AG04449 (cell line): ENCODE data around the gene ACTRT3.

ENCODE experiments used
- CTCF ChIA-PET: fragments of 350-600 bp; formaldehyde crosslinking; extraction: SDS; loops from one replicate; lab custom pipeline; 2021; ENCODE audit warnings: antibody characterized with exemption; lab: Yijun Ruan, JAX
- POLR2A ChIA-PET: fragments of 400-600, 350-600 bp; formaldehyde crosslinking; extraction: SDS; loops from one replicate; lab custom pipeline; 2020; ENCODE audit warnings: antibody characterized with exemption, inconsistent platforms; lab: Yijun Ruan, JAX
- DNase-seq: peaks from one replicate; pipeline ENCODE4 v3.0.0-alpha.2; 2010; ENCODE audit warnings: low read depth, low spot score
- H3K4me3 ChIP-seq: 2 replicates; pipeline ENCODE4 v1.5.1; 2011; ENCODE audit warnings: low read depth, mild to moderate bottlenecking, control low read depth, low read length
- TF ChIP-seq, protein P1 (sequence below): IDR thresholded peaks from one replicate; pipeline ENCODE4 v1.5.1; 2011; ENCODE audit warnings: mild to moderate bottlenecking, moderate library complexity, low read length, control low read depth, inconsistent platforms; ENCODE audit not compliant: insufficient read depth; ENCODE audit errors: missing control alignments

ACTRT3 gene

DNA sequence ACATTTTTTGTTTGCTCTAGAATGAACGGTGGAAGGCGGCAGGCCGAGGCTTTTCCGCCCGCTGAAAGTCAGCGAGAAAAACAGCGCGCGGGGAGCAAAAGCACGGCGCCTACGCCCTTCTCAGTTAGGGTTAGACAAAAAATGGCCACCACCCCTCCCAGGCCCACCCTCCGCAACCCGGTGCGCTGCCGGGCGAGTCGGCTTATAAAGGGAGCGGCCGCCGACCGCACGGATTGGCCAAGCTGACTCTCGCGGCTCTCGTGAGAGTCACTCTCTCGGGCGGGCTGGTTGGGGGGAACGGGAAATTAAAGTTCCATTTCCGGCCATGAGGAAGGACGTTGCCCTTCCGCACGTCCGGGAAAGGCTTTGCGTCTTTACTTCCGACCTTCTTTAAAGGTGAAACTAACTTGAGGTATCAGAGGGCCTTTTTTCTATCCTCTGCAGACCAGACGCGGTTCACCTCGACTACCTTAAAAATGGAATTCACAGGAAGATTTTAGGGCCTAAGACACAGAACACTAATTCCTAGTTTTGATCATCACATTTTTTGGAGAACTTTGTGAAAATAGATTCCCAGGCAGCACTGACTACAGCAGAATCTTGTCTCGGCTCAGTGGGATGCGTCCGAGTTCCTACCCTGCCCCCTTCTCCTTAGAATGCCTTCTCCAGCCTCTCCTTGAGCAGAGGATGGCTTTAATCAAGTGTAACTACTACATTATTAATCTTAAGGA lies 4.3 kb downstream of the ACTRT3 start, which contains the start of gene TERC:
Gene TERC (minus strand): TSS at position 179 of the 731 bp plus-strand sequence.
- TF ChIP-seq, protein P1, sequence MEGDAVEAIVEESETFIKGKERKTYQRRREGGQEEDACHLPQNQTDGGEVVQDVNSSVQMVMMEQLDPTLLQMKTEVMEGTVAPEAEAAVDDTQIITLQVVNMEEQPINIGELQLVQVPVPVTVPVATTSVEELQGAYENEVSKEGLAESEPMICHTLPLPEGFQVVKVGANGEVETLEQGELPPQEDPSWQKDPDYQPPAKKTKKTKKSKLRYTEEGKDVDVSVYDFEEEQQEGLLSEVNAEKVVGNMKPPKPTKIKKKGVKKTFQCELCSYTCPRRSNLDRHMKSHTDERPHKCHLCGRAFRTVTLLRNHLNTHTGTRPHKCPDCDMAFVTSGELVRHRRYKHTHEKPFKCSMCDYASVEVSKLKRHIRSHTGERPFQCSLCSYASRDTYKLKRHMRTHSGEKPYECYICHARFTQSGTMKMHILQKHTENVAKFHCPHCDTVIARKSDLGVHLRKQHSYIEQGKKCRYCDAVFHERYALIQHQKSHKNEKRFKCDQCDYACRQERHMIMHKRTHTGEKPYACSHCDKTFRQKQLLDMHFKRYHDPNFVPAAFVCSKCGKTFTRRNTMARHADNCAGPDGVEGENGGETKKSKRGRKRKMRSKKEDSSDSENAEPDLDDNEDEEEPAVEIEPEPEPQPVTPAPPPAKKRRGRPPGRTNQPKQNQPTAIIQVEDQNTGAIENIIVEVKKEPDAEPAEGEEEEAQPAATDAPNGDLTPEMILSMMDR: no peak
- H3K4me3 ChIP-seq: peak within 1 kb of the TSS; percentile 74
- ChIA-PET CTCF (interaction anchor here (1.4 kb wide), 1 partner anchor 203 kb away, joined by 3 read pairs; no protein-coding TSS in a partner anchor), POLR2A (interaction anchor here (1.3 kb wide), 1 partner anchor 618 kb away, joined by 3 read pairs; no protein-coding TSS in a partner anchor)
- DNase-seq: no peak

DNA sequence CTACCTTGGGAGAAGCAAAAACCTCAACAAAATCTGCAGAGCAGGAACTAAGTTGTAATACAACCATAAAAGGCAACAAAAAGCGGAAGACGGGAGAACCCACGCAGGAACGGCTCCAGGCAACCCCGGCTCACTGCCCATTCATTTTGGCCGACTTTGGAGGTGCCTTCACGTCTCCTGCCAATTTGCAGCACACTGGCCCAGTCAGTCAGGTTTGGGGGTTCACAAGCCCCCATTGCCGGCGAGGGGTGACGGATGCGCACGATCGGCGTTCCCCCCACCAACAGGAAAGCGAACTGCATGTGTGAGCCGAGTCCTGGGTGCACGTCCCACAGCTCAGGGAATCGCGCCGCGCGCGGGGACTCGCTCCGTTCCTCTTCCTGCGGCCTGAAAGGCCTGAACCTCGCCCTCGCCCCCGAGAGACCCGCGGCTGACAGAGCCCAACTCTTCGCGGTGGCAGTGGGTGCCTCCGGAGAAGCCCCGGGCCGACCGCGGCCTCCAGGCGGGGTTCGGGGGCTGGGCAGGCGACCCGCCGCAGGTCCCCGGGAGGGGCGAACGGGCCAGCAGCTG lies 5.0 kb downstream of the ACTRT3 start:
- TF ChIP-seq, protein P1: no peak
- POLR2A ChIA-PET: interaction anchor here (1.3 to 2.0 kb wide), 2 partner anchors 9 to 617 kb away, joined by 3 to 6 read pairs; partner anchors contain the start of gene MYNN
- H3K4me3 ChIP-seq: peak overlapping the region; percentile 74
- CTCF ChIA-PET: interaction anchor here (1.4 to 2.8 kb wide), 2 partner anchors 14 to 203 kb away, joined by 3 to 8 read pairs; no protein-coding TSS in a partner anchor
- no peak for DNase-seq

DNA sequence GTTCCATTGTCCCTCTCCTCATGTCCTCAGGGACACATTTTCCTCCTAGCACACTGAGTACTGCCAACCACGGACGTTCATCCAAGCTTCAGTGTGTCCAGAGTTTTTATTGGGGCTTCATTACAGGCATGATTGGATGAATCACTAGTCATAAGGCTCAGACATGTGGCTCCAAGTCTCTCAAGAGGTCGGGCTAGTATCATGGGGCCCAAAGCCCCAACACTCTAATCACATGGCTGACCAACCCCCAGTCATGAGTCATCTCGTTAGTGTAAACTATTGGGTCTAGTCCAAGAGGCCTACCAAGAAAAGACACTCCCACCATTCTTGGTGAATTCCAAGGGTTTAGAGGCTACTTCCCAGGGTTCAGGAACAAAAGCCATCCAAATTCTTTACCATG lies 8.9 kb downstream of the ACTRT3 start:
- no peak overlapping the region for H3K4me3 ChIP-seq
- DNase-seq: no peak
- ChIA-PET CTCF (interaction anchor here (1.4 to 1.5 kb wide), 2 partner anchors 9 to 611 kb away, joined by 3 to 4 read pairs; partner anchors contain the start of gene ACTRT3), POLR2A (no interaction called here)
- TF ChIP-seq, protein P1: no peak

DNA sequence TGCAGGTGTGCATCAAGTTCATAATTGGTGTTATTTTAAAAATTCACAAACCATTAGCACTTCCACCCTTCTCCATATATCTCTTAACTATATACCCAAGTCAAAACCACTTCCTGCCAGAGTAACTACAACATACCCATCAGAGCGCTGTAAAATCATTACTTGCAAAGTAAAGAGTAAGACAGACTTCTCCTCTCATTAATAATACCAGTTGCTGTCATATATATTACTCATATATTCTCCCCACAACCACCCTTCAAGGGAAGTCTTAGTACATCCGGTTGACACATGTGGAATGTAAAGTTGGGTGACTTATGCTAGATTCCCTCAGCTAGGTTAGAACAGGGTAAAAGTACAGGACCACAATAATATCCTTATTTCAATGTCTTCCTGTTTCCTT lies 10.1 kb downstream of the ACTRT3 start:
- POLR2A ChIA-PET: no interaction called here
- no peak overlapping the region for H3K4me3 ChIP-seq
- no peak for DNase-seq
- CTCF ChIA-PET: interaction anchor here (1.5 kb wide), 1 partner anchor 10 kb away, joined by 3 read pairs; the partner anchor contains the start of gene ACTRT3
- TF ChIP-seq, protein P1: no peak

DNA sequence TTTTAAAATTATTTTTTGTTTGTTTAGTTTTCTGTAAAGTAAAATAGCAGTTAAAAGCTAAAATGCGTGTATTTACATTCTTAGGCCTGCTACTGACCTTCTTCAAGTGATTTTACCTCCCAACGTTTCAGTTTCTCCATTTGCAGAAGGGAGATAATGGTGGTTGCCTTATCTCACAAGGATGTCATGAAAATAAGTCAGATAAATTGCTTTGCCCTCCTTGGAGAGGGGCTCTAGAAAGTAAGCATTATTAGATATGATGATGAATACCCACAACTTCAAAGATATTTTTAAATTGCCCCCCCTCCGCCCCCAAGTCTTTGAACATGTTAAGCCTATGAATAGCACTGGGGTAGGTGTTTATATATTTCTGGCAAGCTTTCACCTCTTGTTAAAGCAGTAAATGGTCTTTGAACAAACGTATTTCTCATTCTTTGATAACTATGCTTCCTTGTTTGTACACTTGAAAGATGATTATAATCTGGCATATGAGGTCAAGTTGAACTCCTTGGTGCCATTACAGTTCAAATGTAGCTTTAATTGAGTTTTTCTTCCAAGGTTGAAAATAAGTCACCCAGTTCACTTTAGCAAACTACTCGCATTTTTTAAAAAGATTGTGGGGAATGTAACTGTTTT lies 10.9 kb downstream of the ACTRT3 start:
- ChIA-PET CTCF (no interaction called here), POLR2A (no interaction called here)
- H3K4me3 ChIP-seq: no peak overlapping the region
- TF ChIP-seq, protein P1: no peak
- no peak for DNase-seq

DNA sequence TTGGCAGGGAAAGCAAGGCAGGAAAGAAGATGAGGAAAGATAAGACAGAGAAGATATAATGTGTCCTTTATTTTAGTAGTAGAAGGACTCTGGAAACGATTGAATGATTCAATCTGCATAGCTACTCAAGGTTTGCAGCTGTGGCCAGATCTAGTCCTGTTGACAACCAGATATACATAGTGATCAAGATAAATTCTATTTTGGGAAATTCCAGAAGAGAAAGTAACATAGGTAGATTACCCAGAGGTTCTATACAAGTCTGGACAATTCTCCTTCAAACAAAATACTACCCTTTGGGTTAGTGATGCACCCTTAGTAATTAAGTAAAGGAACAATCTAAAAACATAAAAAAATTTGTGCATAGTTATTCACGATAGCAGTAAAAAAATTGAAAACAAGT lies 13.9 kb downstream of the ACTRT3 start:
- TF ChIP-seq, protein P1: no peak
- no peak for DNase-seq
- no peak overlapping the region for H3K4me3 ChIP-seq
- ChIA-PET POLR2A (no interaction called here), CTCF (interaction anchor here (0.8 to 1.1 kb wide), 2 partner anchors 9 to 10 kb away, joined by 3 read pairs; no protein-coding TSS in a partner anchor)
